Calu3 (cell line): ENCODE measurements around the gene CCT2. TPM values are rescaled to one million over a fixed set of nuclear protein-coding genes. Genes with fewer than 3 reads are reported as not detected.

ENCODE experiments used
- BruUV-seq: library from RNA; stranded (reverse); fragments of 400-500 nt; replicated peaks from 2 replicates; lab custom pipeline; 2021; lab: Mats Ljungman, UMichigan
- CTCF ChIA-PET: fragments of 300-600 bp; sonication (Branson Sonifier 250); formaldehyde crosslinking; loops from one replicate; lab custom pipeline; 2022; ENCODE audit warnings: antibody characterized with exemption; lab: Charles Lee
- DNase-seq: peaks from one replicate; pipeline ENCODE4 v3.0.0; 2022
- H3K27ac Mint-ChIP-seq: one replicate; pipeline ENCODE4 v1.8.0; 2022; ENCODE audit warnings: mixed read lengths; ENCODE audit not compliant: unreplicated experiment
- H3K27me3 Mint-ChIP-seq: one replicate; pipeline ENCODE4 v1.8.0; 2022; ENCODE audit warnings: mixed read lengths; ENCODE audit not compliant: unreplicated experiment
- H3K36me3 Mint-ChIP-seq: one replicate; pipeline ENCODE4 v1.8.0; 2022; ENCODE audit warnings: mild to moderate bottlenecking, moderate library complexity, mixed read lengths; ENCODE audit not compliant: insufficient read depth, unreplicated experiment
- H3K4me1 Mint-ChIP-seq: one replicate; pipeline ENCODE4 v1.8.0; 2022; ENCODE audit warnings: mild to moderate bottlenecking, low read depth, mixed read lengths; ENCODE audit not compliant: unreplicated experiment
- H3K4me3 Mint-ChIP-seq: one replicate; pipeline ENCODE4 v1.8.0; 2022; ENCODE audit warnings: mild to moderate bottlenecking, low read depth, moderate library complexity, mixed read lengths; ENCODE audit not compliant: unreplicated experiment
- H3K9me3 Mint-ChIP-seq: one replicate; pipeline ENCODE4 v1.8.0; 2022; ENCODE audit warnings: low read depth, mixed read lengths; ENCODE audit not compliant: unreplicated experiment
- CTCF ChIP-seq: fragments of 200-600 bp; IDR thresholded peaks from one replicate; pipeline ENCODE4 v1.8.0; 2022; ENCODE audit warnings: antibody characterized with exemption; ENCODE audit not compliant: unreplicated experiment
- intact Hi-C: fragments of 100-400 bp; cut with micrococcal nuclease; formaldehyde crosslinking; loops from one replicate; pipeline ENCODE4 v1.10.0; 2022; ENCODE audit not compliant: unreplicated experiment
- total RNA-seq: library from RNA; stranded (reverse); gene quantifications from 2 replicates; pipeline ENCODE4 v1.2.3, GENCODE V29; 2022

CCT2 gene
- total RNA-seq, 1 experiment from 2014 or later: 410 TPM

DNA sequence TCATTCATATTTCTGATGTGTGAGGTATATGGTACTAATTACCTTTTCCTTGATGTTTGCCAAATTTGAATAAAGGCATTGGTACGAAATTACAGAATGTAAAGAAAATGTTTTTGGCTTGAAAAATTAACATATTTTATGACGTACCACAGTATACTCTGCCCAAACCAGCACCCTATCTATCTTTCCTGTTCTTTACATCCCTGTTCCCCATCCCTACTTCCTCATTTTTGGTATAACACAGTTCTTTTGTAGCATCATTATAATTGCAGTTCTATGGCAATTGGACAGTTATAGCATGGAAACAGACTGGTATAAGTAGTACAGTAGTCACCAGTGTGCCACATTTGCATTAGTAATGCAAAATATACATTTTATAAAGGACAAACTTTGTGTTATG lies 7.0 kb upstream of the CCT2 start:
- no peaks in the 10 kb centered on the region for H3K27me3 Mint-ChIP-seq
- BruUV-seq: no TSS peak
- H3K27ac Mint-ChIP-seq: no peak overlapping the region
- intact Hi-C loops: no loop called here
- no peak for TF ChIP-seq CTCF
- no peak overlapping the region for H3K4me3 Mint-ChIP-seq
- peaks cover 18% of the 10 kb centered on the region for H3K36me3 Mint-ChIP-seq
- no peaks in the 10 kb centered on the region for H3K9me3 Mint-ChIP-seq
- CTCF ChIA-PET: no interaction called here
- no peak for DNase-seq
- peaks cover 10% of the 10 kb centered on the region for H3K4me1 Mint-ChIP-seq

DNA sequence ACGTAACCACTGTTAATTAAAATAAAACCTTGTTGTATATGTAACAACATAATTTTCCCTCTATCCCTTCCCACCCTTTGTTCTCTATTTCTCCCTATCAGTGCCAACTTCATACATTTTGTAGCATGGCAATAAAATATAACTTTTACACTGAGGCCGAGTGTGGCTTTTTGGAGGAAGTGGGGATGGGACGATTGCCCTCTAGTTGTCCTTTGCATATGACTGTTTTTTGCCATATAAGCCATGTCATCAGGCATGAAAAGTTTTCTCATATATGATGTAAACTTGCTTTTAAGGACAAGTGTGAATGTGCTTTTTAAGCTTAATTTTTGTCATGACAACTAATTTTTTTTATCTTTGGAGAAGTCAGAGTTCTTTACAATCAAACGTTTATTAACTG lies 6.2 kb upstream of the CCT2 start:
- intact Hi-C loops: no loop called here

DNA sequence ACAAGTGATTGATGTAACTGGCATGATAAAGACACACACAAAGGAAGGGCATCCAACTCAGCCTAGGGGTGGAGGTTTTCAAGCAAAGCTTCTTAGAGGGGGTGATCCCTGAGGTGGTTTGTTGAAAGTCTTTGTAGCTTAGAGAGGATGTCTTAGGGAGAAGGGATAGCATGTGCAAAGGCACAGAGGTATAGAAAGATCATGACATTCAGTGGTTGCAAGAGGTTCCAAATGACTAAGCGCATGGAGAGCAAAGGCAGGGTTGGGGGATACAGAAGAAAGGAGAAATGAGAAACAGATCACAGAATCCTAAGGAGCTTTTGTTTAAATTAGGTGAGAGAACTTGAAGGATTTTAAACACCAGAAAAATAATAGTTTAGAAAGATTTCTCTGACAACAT lies 5.2 kb upstream of the CCT2 start:
- Mint-ChIP-seq H3K27ac (no peak overlapping the region), H3K4me3 (no peak overlapping the region), H3K4me1 (peaks cover 10% of the 10 kb centered on the region), H3K27me3 (no peaks in the 10 kb centered on the region), H3K36me3 (peaks cover 14% of the 10 kb centered on the region), H3K9me3 (no peaks in the 10 kb centered on the region)
- no TSS peak for BruUV-seq
- CTCF ChIA-PET: interaction anchor here (0.6 to 1.2 kb wide), 3 partner anchors 9 to 300 kb away, joined by 3 read pairs; no protein-coding TSS in a partner anchor
- intact Hi-C loops: no loop called here
- TF ChIP-seq CTCF: no peak
- DNase-seq: no peak

More for the DNA sequence above, 6.2 kb upstream of the CCT2 start:
- CTCF ChIA-PET: interaction anchor here (1.2 kb wide), 1 partner anchor 8 kb away, joined by 3 read pairs; no protein-coding TSS in a partner anchor
- H3K27me3 Mint-ChIP-seq: no peaks in the 10 kb centered on the region
- no peak overlapping the region for H3K4me3 Mint-ChIP-seq
- H3K9me3 Mint-ChIP-seq: no peaks in the 10 kb centered on the region
- H3K4me1 Mint-ChIP-seq: peaks cover 10% of the 10 kb centered on the region
- H3K36me3 Mint-ChIP-seq: peaks cover 13% of the 10 kb centered on the region
- no peak overlapping the region for H3K27ac Mint-ChIP-seq
- no peak for TF ChIP-seq CTCF
- no peak for DNase-seq
- no TSS peak for BruUV-seq

DNA sequence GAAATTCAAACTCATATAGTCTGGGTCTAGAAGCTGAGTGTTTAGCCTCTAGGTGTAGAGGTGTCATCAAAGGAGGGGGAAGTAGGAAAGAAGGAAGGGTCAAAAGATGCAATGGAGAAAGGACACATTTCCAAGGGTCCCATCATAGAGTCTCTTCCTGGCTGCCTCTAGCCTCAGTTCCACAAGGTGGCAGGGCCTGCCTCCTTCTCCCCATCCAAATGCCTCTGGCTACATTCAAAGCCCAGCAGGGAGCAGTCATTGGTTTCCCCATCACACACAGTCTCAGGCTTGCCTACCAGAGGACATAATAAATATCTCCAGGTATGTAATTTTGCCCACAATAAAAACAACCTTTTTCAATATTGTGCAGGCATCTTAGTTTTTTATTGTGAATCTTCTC lies 2.1 kb upstream of the CCT2 start:
- intact Hi-C loops: no loop called here
- CTCF ChIA-PET: no interaction called here
- H3K27me3 Mint-ChIP-seq: no peaks in the 10 kb centered on the region
- no peak for TF ChIP-seq CTCF
- BruUV-seq: no TSS peak
- peak; percentile 15 for DNase-seq
- H3K9me3 Mint-ChIP-seq: no peaks in the 10 kb centered on the region
- no peak overlapping the region for H3K4me3 Mint-ChIP-seq
- H3K27ac Mint-ChIP-seq: no peak overlapping the region
- peaks cover 37% of the 10 kb centered on the region for H3K36me3 Mint-ChIP-seq
- H3K4me1 Mint-ChIP-seq: peaks cover 10% of the 10 kb centered on the region
